IMR-90 (cell line): ENCODE measurements around the gene PGPEP1. TPM values are rescaled to one million over a fixed set of nuclear protein-coding genes. Genes with fewer than 3 reads are reported as not detected.

Source experiments
- ATAC-seq: fragments of 200-7000 bp; cut with Tn5 transposase; 2 replicates; pipeline ENCODE4 v1.9.1; 2020; ENCODE audit warnings: low read depth, mild to moderate bottlenecking, moderate library complexity
- BruUV-seq: library from RNA; stranded (reverse); fragments of 400-500 nt; replicated peaks from 2 replicates; lab custom pipeline; 2021; lab: Mats Ljungman, UMichigan
- CTCF ChIA-PET: fragments of 300-600 bp; formaldehyde crosslinking; extraction: SDS; loops from one replicate; lab custom pipeline; 2021; ENCODE audit warnings: antibody characterized with exemption; lab: Yijun Ruan, JAX
- POLR2A ChIA-PET: fragments of 300-600 bp; sonication (Branson Sonifier 250); formaldehyde crosslinking; loops from one replicate; lab custom pipeline; 2022; ENCODE audit warnings: antibody characterized with exemption; ENCODE audit not compliant: unreplicated experiment; lab: Charles Lee
- DNase-seq: peaks from one replicate; pipeline ENCODE4 v3.0.0; 2013
- H2AFZ ChIP-seq: replicated peaks from 2 replicates; pipeline ENCODE3; 2013; ENCODE audit warnings: low read length, mild to moderate bottlenecking; ENCODE audit not compliant: poor library complexity
- H2AK5ac ChIP-seq: 2 replicates; pipeline ENCODE4 v1.6.1; 2013; ENCODE audit warnings: low read depth, low read length, inconsistent platforms
- H2AK9ac ChIP-seq: replicated peaks from 2 replicates; pipeline ENCODE3; 2013; ENCODE audit warnings: mild to moderate bottlenecking, low read depth, low read length, moderate library complexity; ENCODE audit not compliant: poor library complexity
- H2BK120ac ChIP-seq: 2 replicates; pipeline ENCODE4 v1.6.1; 2013; ENCODE audit warnings: low read depth, low read length, inconsistent platforms
- H2BK15ac ChIP-seq: 3 replicates; pipeline ENCODE4 v1.6.1; 2013; ENCODE audit warnings: low read depth, low read length, inconsistent platforms
- H2BK20ac ChIP-seq: 2 replicates; pipeline ENCODE4 v1.6.1; 2013; ENCODE audit warnings: low read depth, mild to moderate bottlenecking, inconsistent platforms, low read length, moderate library complexity
- H2BK5ac ChIP-seq: 2 replicates; pipeline ENCODE4 v1.6.1; 2013; ENCODE audit warnings: mild to moderate bottlenecking, low read depth, low read length, inconsistent platforms; ENCODE audit not compliant: poor library complexity, severe bottlenecking
- H3K14ac ChIP-seq: replicated peaks from 2 replicates; pipeline ENCODE4 v1.6.1; 2013; ENCODE audit warnings: low read depth, low read length, inconsistent platforms
- H3K18ac ChIP-seq: 2 replicates; pipeline ENCODE4 v1.6.1; 2013; ENCODE audit warnings: low read depth, low read length, control low read depth
- H3K23ac ChIP-seq: 2 replicates; pipeline ENCODE4 v1.6.1; 2013; ENCODE audit warnings: low read depth, low read length, inconsistent platforms
- H3K27ac ChIP-seq: 2 replicates; pipeline ENCODE4 v1.5.1; 2013; ENCODE audit warnings: mild to moderate bottlenecking, control low read depth, low read length; ENCODE audit not compliant: insufficient read depth
- H3K27me3 ChIP-seq: 2 replicates; pipeline ENCODE4 v1.6.1; 2013; ENCODE audit warnings: low read length; ENCODE audit not compliant: control insufficient read depth, insufficient read depth
- H3K36me3 ChIP-seq: 2 replicates; pipeline ENCODE4 v1.6.1; 2013; ENCODE audit warnings: low read length, mixed read lengths; ENCODE audit not compliant: control insufficient read depth, insufficient read depth
- H3K4ac ChIP-seq: 2 replicates; pipeline ENCODE4 v1.6.1; 2013; ENCODE audit warnings: low read depth, low read length, inconsistent platforms
- H3K4me1 ChIP-seq: 2 replicates; pipeline ENCODE4 v1.6.1; 2013; ENCODE audit warnings: low read length, mixed read lengths; ENCODE audit not compliant: control insufficient read depth, insufficient read depth
- H3K4me2 ChIP-seq: 2 replicates; pipeline ENCODE4 v1.6.1; 2013; ENCODE audit warnings: low read depth, mild to moderate bottlenecking, control low read depth, low read length, moderate library complexity
- H3K4me3 ChIP-seq: 2 replicates; pipeline ENCODE4 v1.5.1; 2013; ENCODE audit warnings: low read depth, mild to moderate bottlenecking, control low read depth, low read length, moderate library complexity; ENCODE audit not compliant: insufficient read depth
- H3K56ac ChIP-seq: 2 replicates; pipeline ENCODE4 v1.6.1; 2013; ENCODE audit warnings: low read length, inconsistent platforms; ENCODE audit not compliant: insufficient read depth; ENCODE audit errors: extremely low read depth
- H3K79me1 ChIP-seq, 2 experiments: 2 replicates each; pipeline ENCODE4 v1.6.1; 2013; ENCODE audit warnings: low read length in 2 of 2, inconsistent platforms in 1 of 2, low read depth in 1 of 2
- H3K9ac ChIP-seq: 2 replicates; pipeline ENCODE4 v1.6.1; 2013; ENCODE audit warnings: low read depth, low read length, control low read depth
- H3K9me1 ChIP-seq: 2 replicates; pipeline ENCODE4 v1.6.1; 2013; ENCODE audit warnings: low read length, inconsistent platforms; ENCODE audit not compliant: insufficient read depth
- H3K9me3 ChIP-seq: 2 replicates; pipeline ENCODE4 v1.6.1; 2013; ENCODE audit warnings: low read length; ENCODE audit not compliant: control insufficient read depth, insufficient read depth
- H4K20me1 ChIP-seq: 2 replicates; pipeline ENCODE4 v1.6.1; 2013; ENCODE audit warnings: low read length, inconsistent platforms; ENCODE audit not compliant: insufficient read depth
- H4K5ac ChIP-seq: 2 replicates; pipeline ENCODE4 v1.6.1; 2013; ENCODE audit warnings: mild to moderate bottlenecking, low read depth, low read length, control low read depth
- H4K8ac ChIP-seq, 2 experiments: 2 replicates each; pipeline ENCODE4 v1.6.1; 2013; ENCODE audit warnings: low read depth in 2 of 2, low read length in 2 of 2, control low read depth in 1 of 2, inconsistent platforms in 1 of 2
- H4K91ac ChIP-seq: 2 replicates; pipeline ENCODE4 v1.6.1; 2013; ENCODE audit warnings: low read depth, low read length, inconsistent platforms; ENCODE audit not compliant: insufficient read depth
- MAZ ChIP-seq: IDR thresholded peaks from 2 replicates; pipeline ENCODE4 v1.6.1; 2012; ENCODE audit warnings: low read depth, mild to moderate bottlenecking, low read length, improper control_type of control experiment, moderate library complexity, borderline replicate concordance
- NFE2L2 ChIP-seq: fragments of 150-350 bp; IDR thresholded peaks from 2 replicates; pipeline ENCODE4 v1.6.1; 2016; ENCODE audit warnings: low read depth, mild to moderate bottlenecking, low read length
- POLR2A ChIP-seq: IDR thresholded peaks from 2 replicates; pipeline ENCODE4 v1.6.1; 2012; ENCODE audit warnings: mild to moderate bottlenecking, low read depth, low read length
- RAD21 ChIP-seq: IDR thresholded peaks from 2 replicates; pipeline ENCODE4 v1.6.1; 2012; ENCODE audit warnings: low read length, improper control_type of control experiment
- RFX5 ChIP-seq: IDR thresholded peaks from 2 replicates; pipeline ENCODE4 v1.8.0; 2012; ENCODE audit warnings: low read depth, mild to moderate bottlenecking, low read length, moderate library complexity
- WGBS, 2 experiments: methylation state at CpG; one replicate each; pipeline versions ENCODE4 v1.1.5 to v1.1.7; 2013; ENCODE audit warnings: missing lambda C conversion rate in 2 of 2; ENCODE audit not compliant: insufficient read length in 1 of 2; ENCODE audit errors: extremely low coverage in 2 of 2; 5-methylcytosine and 5-hydroxymethylcytosine counted together
- dilution Hi-C: fragments of 300-500 bp; cut with HindIII; formaldehyde crosslinking; loops from one replicate; pipeline ENCODE4 v1.14.3; 2018; ENCODE audit warnings: low sequenced_read_pairs; ENCODE audit not compliant: unreplicated experiment
- in situ Hi-C: fragments of 300-500 bp; cut with MboI; formaldehyde crosslinking; loops from 3 replicates; pipeline ENCODE4 v1.14.3; 2019; ENCODE audit warnings: low sequenced_read_pairs, inconsistent platforms, mixed read lengths
- intact Hi-C: fragments of 100-400 bp; cut with micrococcal nuclease; formaldehyde crosslinking; loops from 2 replicates; pipeline ENCODE4 v1.10.0; 2022
- polyA plus RNA-seq, 3 experiments: library from polyadenylated mRNA; depleted of rRNA; stranded (reverse); fragments of >200 nt; gene quantifications; 2 replicates each; pipeline ENCODE4 v1.2.3, GENCODE V29; 2012; ENCODE audit warnings: low replicate concordance in 1 of 3
- total RNA-seq: library from RNA; depleted of rRNA; stranded (reverse); fragments of >200 nt; gene quantifications from 2 replicates; pipeline ENCODE4 v1.2.3, GENCODE V29; 2012

The PGPEP1 gene
- total and polyA plus RNA-seq, 2 of the 4 experiments (the other 2 are of a cell fraction) = 11.8 to 14.3 TPM

- DNase-seq = no peak
- no peak overlapping the region for H2AFZ ChIP-seq
- intact Hi-C loops = loop anchor here (10.0 kb wide), 1 partner anchor 208 kb away; the partner anchor contains the start of gene RAB3A
Observed at GRCh38 chr19:18412610-18413239, 72.3 kb downstream of the PGPEP1 start.

More at GRCh38 chr19:18412610-18413239, 72.3 kb downstream of the PGPEP1 start:
- Histone ChIP-seq H2AK5ac (no peak overlapping the region), H3K27me3 (no peaks in the 10 kb centered on the region), H4K91ac (no peak overlapping the region), H3K14ac (no peak overlapping the region), H3K79me1 (peaks cover 0 to 10% of the 10 kb centered on the region in 2 experiments; a peak in 2 of 4 replicates), H3K4me1 (peaks cover 24% of the 10 kb centered on the region), H4K8ac (no peak overlapping the region), H4K20me1 (no peaks in the 10 kb centered on the region), H4K5ac (no peak overlapping the region), H2BK120ac (no peak overlapping the region), H3K9ac (no peak overlapping the region), H3K9me1 (peaks cover 4% of the 10 kb centered on the region; the same call in 1 of the 2 replicates), H3K36me3 (no peaks in the 10 kb centered on the region), H3K9me3 (no peaks in the 10 kb centered on the region), H3K4me2 (no peak overlapping the region), H2BK5ac (no peak overlapping the region), H3K56ac (no peak overlapping the region), H3K27ac (no peak overlapping the region), H2BK15ac (no peak overlapping the region), H2BK20ac (no peak overlapping the region), H2AK9ac (no peak overlapping the region), H3K4me3 (no peak overlapping the region), H3K18ac (no peak overlapping the region), H3K23ac (no peak overlapping the region), H3K4ac (no peak overlapping the region)
- POLR2A ChIA-PET = no interaction called here
- BruUV-seq = no TSS peak
- TF ChIP-seq RAD21 (no peak), POLR2A (no peak), MAZ (no peak), NFE2L2 (no peak), RFX5 (no peak)
- in situ Hi-C loops (loop anchor here (10.0 kb wide), 2 partner anchors 218 to 298 kb away; partner anchors contain the start of gene MPV17L2), dilution Hi-C loops (no loop called here)
- ATAC-seq = no peak
- CTCF ChIA-PET = no interaction called here
- WGBS, 2 experiments = 88% methylated on average over 5 of the region's 16 CpGs; no CpG with 5 or more reads in 1 of the 2 experiments
